ENCODE measurements around the gene PAPPA. TPM values are rescaled to one million over a fixed set of nuclear protein-coding genes. Genes with fewer than 3 reads are reported as not detected.

PAPPA gene
- total RNA-seq, 1 experiment from 2014 or later = 7.0 TPM

DNA sequence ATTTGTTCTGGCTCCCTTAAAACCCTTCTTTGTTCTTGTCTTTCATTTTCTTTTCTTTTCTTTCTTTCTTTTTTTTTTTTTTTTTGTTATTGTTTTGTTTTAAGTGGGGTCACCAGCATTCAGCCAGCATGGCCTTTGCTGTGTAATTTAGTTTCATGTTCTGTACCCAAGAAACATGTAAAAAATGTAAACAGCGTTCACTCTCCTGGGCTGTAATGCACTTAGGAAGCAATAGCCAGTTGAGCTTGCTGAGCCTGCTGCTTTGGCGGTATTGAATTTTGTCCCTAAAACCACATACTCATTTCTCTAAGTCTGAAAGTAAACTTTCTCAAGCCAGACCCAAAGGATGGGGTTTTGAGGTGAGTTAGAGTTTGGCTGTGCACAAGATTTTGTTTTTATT, 158.6 kb downstream of the PAPPA start:
- Mint-ChIP-seq H3K36me3 (ENCODE audit: insufficient read depth, unreplicated experiment) (peaks cover 14% of the 10 kb centered on the region), H3K27me3 (ENCODE audit: insufficient read depth, unreplicated experiment) (no peaks in the 10 kb centered on the region), H3K27ac (ENCODE audit: low read depth, unreplicated experiment) (no peak overlapping the region), H3K4me1 (ENCODE audit: insufficient read depth, unreplicated experiment) (peaks cover 5% of the 10 kb centered on the region), H3K4me3 (ENCODE audit: unreplicated experiment) (no peak overlapping the region), H3K9me3 (ENCODE audit: unreplicated experiment) (no peaks in the 10 kb centered on the region)
- ChIA-PET CTCF (interaction anchor here (0.6 kb wide), 1 partner anchor 150 kb away, joined by 3 read pairs; no protein-coding TSS in a partner anchor), POLR2A (no interaction called here)
- intact Hi-C loops (cut with micrococcal nuclease) = no loop called here
- BruUV-seq (replicated peaks) = no TSS peak
- no peak for DNase-seq (ENCODE audit: unreplicated experiment)
- TF ChIP-seq CTCF (IDR thresholded peaks at IDR 0.05; ENCODE audit: unreplicated experiment) = no peak

- intact Hi-C loops (cut with micrococcal nuclease) = no loop called here
- TF ChIP-seq CTCF (IDR thresholded peaks at IDR 0.05; ENCODE audit: unreplicated experiment) = peak; percentile 10
- ChIA-PET CTCF (interaction anchor here (0.7 kb wide), 1 partner anchor 345 kb away, joined by 3 read pairs; no protein-coding TSS in a partner anchor), POLR2A (no interaction called here)
- H3K27me3 Mint-ChIP-seq (ENCODE audit: insufficient read depth, unreplicated experiment) = no peaks in the 10 kb centered on the region
- H3K36me3 Mint-ChIP-seq (ENCODE audit: insufficient read depth, unreplicated experiment) = peaks cover 25% of the 10 kb centered on the region
- DNase-seq (ENCODE audit: unreplicated experiment) = peak; percentile 18
- no peak overlapping the region for H3K4me3 Mint-ChIP-seq (ENCODE audit: unreplicated experiment)
- no peaks in the 10 kb centered on the region for H3K9me3 Mint-ChIP-seq (ENCODE audit: unreplicated experiment)
- no TSS peak for BruUV-seq (replicated peaks)
- H3K4me1 Mint-ChIP-seq (ENCODE audit: insufficient read depth, unreplicated experiment) = peaks cover 5% of the 10 kb centered on the region
- H3K27ac Mint-ChIP-seq (ENCODE audit: low read depth, unreplicated experiment) = no peak overlapping the region
Observed at GRCh38 chr9:116313638-116314037, 160.0 kb downstream of the PAPPA start.

DNA sequence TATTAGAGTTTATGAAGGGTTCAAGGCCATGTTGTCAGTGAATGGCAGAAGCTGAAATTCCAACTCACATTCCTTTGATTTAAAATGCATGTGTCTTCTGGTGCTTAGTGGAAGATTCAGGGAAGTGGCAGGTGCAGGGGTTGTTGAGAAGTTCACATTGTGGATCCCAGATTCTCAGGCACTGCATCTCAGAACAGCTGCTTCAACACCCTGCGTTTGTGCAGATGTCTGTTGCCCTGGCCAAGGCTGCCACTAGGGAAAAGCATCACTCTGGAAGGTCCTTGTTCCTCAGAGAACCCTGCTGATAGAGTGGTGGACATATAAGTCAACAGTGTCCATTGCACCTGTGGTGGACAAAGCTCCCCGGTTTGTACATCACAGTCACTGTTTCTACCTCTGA, 162.7 kb downstream of the PAPPA start:
- H3K4me3 Mint-ChIP-seq (ENCODE audit: unreplicated experiment) = no peak overlapping the region
- no peak for TF ChIP-seq CTCF (IDR thresholded peaks at IDR 0.05; ENCODE audit: unreplicated experiment)
- H3K27ac Mint-ChIP-seq (ENCODE audit: low read depth, unreplicated experiment) = no peak overlapping the region
- no peak for DNase-seq (ENCODE audit: unreplicated experiment)
- H3K36me3 Mint-ChIP-seq (ENCODE audit: insufficient read depth, unreplicated experiment) = peaks cover 20% of the 10 kb centered on the region
- CTCF ChIA-PET = interaction anchor here (0.7 to 0.8 kb wide), 3 partner anchors 15 to 148 kb away, joined by 3 to 4 read pairs (median 3); no protein-coding TSS in a partner anchor
- no TSS peak for BruUV-seq (replicated peaks)
- no peaks in the 10 kb centered on the region for H3K27me3 Mint-ChIP-seq (ENCODE audit: insufficient read depth, unreplicated experiment)
- intact Hi-C loops (cut with micrococcal nuclease) = no loop called here
- no peaks in the 10 kb centered on the region for H3K9me3 Mint-ChIP-seq (ENCODE audit: unreplicated experiment)
- peaks cover 5% of the 10 kb centered on the region for H3K4me1 Mint-ChIP-seq (ENCODE audit: insufficient read depth, unreplicated experiment)
- POLR2A ChIA-PET = interaction anchor here (0.6 to 1.0 kb wide), 2 partner anchors 20 to 26 kb away, joined by 3 read pairs; no protein-coding TSS in a partner anchor

DNA sequence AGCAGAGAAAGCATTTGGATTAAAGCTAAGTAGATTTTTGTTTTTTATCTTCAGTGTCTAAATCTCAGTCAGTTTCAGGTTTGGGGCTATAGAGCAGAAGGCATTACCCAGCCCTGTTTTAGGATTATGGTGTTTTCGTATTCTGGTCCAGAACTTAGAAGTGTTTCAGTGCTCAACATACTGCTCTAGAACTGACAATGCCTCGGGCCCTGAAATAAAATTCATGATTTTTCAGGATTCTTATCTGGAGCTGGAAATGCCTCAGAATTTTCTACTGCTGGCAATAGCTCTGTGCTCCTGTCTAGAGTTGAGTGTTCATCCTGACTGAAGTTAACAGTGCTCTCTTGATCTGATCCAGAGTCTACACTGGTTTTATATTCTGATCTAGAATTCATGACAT, 163.9 kb downstream of the PAPPA start:
- intact Hi-C loops (cut with micrococcal nuclease) = no loop called here
- Mint-ChIP-seq H3K27ac (ENCODE audit: low read depth, unreplicated experiment) (no peak overlapping the region), H3K4me3 (ENCODE audit: unreplicated experiment) (no peak overlapping the region), H3K4me1 (ENCODE audit: insufficient read depth, unreplicated experiment) (peaks cover 5% of the 10 kb centered on the region), H3K36me3 (ENCODE audit: insufficient read depth, unreplicated experiment) (peaks cover 20% of the 10 kb centered on the region), H3K27me3 (ENCODE audit: insufficient read depth, unreplicated experiment) (no peaks in the 10 kb centered on the region), H3K9me3 (ENCODE audit: unreplicated experiment) (no peaks in the 10 kb centered on the region)
- TF ChIP-seq CTCF (IDR thresholded peaks at IDR 0.05; ENCODE audit: unreplicated experiment) = no peak
- BruUV-seq (replicated peaks) = no TSS peak
- ChIA-PET POLR2A (interaction anchor here (1.0 kb wide), 1 partner anchor 11 kb away, joined by 3 read pairs; no protein-coding TSS in a partner anchor), CTCF (interaction anchor here (0.6 kb wide), 2 partner anchors 28 to 189 kb away, joined by 3 read pairs; no protein-coding TSS in a partner anchor)
- DNase-seq (ENCODE audit: unreplicated experiment) = no peak
